GM18520 (cell line): ENCODE data around the gene SCARF2.
"Not testable (repeated sequence)": the region's sequence is repeated elsewhere in the genome, so short reads cannot be mapped to it uniquely, and the experiment has no call there.

ENCODE experiments used
- ATAC-seq: cut with Tn5 transposase; IDR thresholded peaks from one replicate; pipeline ENCODE4 v1.9.1; 2021; ENCODE audit not compliant: unreplicated experiment

SCARF2 gene

GRCh38 chr22:20437613-20438426 lies at the start of gene SCARF2:
Gene SCARF2 (minus strand): TSS chr22:20437825. CDS start chr22:20437754, 71 bp downstream.
- no peak for ATAC-seq

GRCh38 chr22:20486229-20486628 lies 48.6 kb upstream of the SCARF2 start:
- ATAC-seq = no peak

- no peak for ATAC-seq
Observed at GRCh38 chr22:20484948-20485683, 47.5 kb upstream of the SCARF2 start.

- no peak for ATAC-seq
Observed at GRCh38 chr22:20483771-20484170, 46.1 kb upstream of the SCARF2 start.

DNA sequence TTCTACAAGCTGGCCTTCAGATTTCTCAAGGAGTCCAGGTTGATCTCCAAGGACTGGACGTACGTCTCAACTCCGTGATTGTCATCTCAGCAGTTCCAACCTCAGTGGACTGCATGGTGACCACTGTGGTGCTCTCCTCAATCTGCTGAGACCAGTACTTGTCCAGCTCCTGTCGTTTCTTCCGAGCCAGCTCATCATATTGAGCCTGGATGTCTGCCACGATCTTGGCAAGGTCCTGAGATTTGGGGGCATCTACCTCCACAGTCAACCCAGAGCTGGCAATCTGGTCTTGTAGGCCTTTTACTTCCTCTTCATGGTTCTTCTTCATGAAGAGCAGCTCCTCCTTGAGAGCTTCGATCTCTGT lies 45.5 kb upstream of the SCARF2 start:
- not testable (repeated sequence) for ATAC-seq

DNA sequence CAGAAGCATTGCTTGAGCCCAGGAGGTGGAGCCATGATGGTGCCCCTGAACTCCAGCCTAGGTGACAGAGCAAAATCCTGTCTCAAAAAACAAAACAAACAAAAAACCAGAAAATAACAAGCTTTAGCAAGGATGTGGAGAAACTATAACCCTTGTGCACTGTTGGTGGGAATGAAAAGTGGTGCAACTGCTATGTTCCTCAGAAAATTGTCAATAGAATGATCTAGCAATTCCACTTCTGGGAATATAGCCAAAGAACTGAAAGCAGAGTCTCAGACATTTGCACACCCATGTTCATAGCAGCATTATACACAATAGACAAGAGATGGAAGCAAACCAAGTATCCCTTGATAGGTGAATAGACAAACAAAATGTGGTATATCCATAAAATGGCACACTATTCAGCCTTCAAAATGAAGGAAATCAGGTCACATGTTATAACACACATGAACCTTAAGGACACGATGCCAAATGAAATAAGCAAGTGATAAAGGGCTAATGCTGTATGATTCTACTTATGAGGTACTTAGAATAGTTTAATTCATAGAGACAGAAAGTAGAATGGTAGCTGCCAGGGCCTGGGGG lies 42.1 kb upstream of the SCARF2 start:
- ATAC-seq = no peak

DNA sequence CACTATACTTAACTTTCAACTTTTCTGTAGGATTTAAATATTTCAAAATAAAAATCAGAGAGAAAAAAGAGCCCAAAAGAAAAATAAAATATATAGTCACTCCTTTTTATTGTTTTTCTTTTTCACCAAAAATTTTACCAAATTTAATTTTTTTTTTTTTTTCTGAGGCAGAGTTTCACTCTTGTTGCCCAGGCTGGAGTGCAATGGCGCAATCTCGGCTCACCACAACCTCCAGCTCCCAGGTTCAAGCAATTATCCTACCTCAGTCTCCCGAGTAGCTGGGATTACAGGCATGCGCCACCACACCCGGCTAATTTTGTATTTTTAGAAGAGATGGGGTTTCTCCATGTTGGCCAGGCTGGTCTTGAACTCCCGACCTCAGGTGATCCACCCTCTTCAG lies 40.4 kb upstream of the SCARF2 start:
- ATAC-seq = not testable (repeated sequence)

- ATAC-seq = not testable (repeated sequence)
Observed at GRCh38 chr22:20475569-20475968, 37.9 kb upstream of the SCARF2 start.

DNA sequence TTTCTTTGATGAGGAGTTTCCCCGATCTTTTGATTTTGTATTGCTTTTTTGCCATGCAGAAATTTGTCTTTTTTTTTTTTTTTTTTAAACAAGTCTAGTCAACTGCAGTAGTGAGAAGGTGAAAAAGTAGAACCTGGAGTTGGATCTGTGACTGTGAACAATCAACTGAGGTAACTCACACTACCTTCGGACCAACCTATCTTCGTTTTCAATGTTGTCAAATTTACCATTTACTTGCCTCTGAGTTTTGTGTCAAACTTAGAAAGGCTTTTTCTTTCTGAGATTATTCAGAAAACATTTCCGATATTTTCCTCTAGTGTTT lies 37.5 kb upstream of the SCARF2 start:
- no peak for ATAC-seq

GRCh38 chr22:20472629-20473442 lies 35.2 kb upstream of the SCARF2 start:
- ATAC-seq = no peak

DNA sequence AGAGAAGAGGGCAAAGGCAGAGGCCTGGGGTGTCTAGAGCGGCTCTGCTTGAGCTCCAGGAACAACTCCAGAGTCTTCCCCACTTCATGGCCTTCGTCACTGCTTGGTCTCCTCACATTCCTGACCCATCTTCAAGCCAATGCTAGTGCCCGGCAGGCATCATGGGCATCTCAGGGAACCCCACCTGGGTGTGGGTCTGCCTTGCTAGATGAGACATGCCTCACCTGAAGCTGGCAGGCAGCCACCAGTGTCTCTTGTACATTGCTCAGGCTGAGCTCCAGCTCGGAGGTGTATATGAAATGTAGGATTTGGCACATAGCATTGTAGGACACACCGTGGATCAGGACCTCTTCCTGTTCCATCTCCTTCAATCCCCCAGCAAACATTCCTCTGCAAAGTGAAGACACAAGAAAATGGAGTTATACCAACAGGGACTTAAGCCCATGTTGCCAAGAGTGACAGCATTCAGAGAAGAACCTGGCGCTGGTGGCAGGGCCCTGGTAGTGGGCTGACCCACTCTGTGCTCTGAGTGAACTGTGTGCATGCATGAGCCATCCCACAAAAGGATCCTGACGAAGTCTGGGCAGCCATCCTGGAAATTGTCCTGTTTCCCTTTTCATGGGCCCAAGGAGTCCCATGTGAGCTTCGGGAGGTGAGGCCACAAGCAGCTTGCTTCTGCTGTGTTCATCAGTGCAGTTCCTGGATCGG lies 33.7 kb upstream of the SCARF2 start:
- no peak for ATAC-seq

- ATAC-seq = not testable (repeated sequence)
Observed at GRCh38 chr22:20470525-20470924, 32.9 kb upstream of the SCARF2 start.

DNA sequence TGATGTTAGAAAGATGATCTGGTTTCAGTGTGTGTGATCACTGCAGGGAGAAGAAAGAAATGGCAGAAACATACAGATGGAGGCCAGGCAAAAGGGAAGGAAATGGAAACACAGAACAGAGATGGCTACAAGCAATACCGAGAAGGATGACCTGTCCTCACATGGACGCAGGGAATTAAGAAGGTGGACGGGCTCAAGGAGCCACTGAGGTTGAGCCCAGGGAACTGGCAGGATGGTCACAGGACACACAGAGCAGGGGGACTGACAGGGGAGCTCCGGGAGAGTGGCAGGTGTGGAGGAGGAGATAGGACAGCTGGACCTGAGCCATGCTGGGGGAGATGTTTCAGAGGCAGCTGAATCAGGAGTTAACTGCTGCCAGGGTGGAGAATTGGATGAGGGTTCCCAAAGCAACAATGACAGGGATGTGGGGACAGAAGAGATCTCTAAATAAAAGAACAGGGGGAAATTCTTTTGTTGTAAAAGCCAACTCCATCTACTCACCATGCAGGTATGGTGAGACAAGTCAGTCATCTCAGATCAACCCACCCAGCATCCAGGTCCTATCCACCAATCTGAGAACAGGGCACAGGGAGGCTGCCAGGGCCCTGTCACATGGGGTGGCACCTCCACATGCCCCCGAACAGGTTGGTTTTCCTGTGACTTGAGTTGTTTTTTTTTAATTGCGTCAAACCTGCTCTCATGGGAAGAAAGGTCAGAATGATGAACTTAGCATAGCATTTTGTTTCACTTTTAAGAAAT lies 31.7 kb upstream of the SCARF2 start:
- ATAC-seq = no peak

DNA sequence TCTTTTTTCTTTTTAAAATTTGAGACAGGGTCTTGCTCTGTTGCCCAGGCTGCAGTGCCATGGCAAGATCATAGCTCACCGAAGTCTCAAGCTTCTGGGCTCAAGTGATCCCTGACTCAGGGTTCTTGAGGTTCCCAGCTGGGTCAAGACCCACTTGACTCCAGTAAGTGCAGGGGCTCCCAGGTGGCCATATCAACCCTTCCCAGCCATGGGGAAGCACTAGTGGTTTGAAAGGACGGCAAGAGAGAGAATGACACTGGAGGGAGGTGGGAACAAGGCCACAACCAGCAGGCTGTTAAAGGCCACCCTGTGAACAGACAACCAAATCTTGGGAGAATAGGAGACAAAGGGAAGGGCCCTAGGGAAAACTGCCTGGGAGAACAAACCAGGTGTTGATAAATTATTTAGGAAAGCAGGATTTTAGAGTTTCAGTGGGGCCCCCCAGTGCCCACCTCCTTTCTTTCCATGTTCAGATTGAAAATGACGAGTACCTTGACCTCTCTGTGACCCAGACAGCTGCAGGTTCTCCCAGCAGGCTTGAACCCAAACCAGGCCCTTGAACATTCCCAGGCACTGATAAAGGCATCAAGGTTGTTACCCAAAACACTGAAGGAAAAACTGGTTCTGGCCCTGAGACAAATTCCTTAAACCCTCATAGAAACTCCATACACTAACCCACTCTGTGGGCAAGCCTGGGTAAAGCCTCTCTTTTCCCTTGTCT lies 29.2 kb upstream of the SCARF2 start:
- no peak for ATAC-seq

GRCh38 chr22:20465759-20466077 lies 28.1 kb upstream of the SCARF2 start:
- no peak for ATAC-seq

GRCh38 chr22:20464912-20465758 lies 27.5 kb upstream of the SCARF2 start:
- no peak for ATAC-seq

DNA sequence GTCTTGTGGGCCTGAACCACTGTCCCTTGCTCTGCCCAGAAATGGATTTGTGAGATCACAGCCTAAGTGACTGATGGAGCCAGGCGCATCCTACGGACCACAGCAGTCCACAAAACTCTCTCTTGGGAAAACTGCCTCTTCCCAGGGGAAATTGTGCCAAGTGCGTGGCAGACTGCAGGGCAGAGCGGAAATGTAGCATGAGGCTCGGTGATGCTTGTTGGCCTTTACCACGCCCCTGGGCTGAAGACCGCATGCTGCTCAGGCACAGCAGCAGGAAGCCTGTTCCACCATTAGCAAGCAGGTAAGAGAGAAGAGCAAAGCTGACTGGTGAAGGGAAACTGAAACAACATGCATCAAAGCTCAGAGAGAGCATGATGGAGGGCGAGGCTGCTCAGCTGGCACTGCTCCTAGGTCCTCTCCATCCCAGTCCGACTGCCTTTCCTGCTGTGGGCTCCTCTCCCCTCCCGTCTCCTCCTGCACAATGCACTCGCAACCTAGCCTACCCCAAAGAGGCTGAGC lies 26.5 kb upstream of the SCARF2 start:
- ATAC-seq = no peak

GRCh38 chr22:20463324-20464095 lies 25.9 kb upstream of the SCARF2 start:
- ATAC-seq = no peak
